H9 (cell line): Measurements from ENCODE around the gene ASTN2. TPM values are rescaled to one million over a fixed set of nuclear protein-coding genes. Genes with fewer than 3 reads are reported as not detected.

ENCODE experiments used
- DNase-seq: peaks from one replicate; pipeline ENCODE4 v3.0.0-alpha.2; 2017
- H2AFZ ChIP-seq: one replicate; pipeline ENCODE4 v1.6.1; 2013; ENCODE audit warnings: mild to moderate bottlenecking, low read length, control low read depth, moderate library complexity
- H2AK5ac ChIP-seq: 2 replicates; pipeline ENCODE4 v1.6.1; 2013; ENCODE audit warnings: low read length, control low read depth, mixed read lengths; ENCODE audit not compliant: insufficient read length
- H2BK120ac ChIP-seq: one replicate; pipeline ENCODE4 v1.6.1; 2013; ENCODE audit warnings: low read depth, mild to moderate bottlenecking, low read length, control low read depth, inconsistent platforms; ENCODE audit not compliant: poor library complexity, severe bottlenecking
- H2BK12ac ChIP-seq: 2 replicates; pipeline ENCODE4 v1.6.1; 2013; ENCODE audit warnings: low read length, control low read depth, mixed read lengths, low read depth; ENCODE audit not compliant: insufficient read length
- H2BK15ac ChIP-seq: 2 replicates; pipeline ENCODE4 v1.6.1; 2013; ENCODE audit warnings: low read depth, low read length, control low read depth
- H2BK20ac ChIP-seq: one replicate; pipeline ENCODE4 v1.6.1; 2013; ENCODE audit warnings: low read depth, mild to moderate bottlenecking, low read length, control low read depth, inconsistent platforms; ENCODE audit not compliant: poor library complexity, severe bottlenecking
- H2BK5ac ChIP-seq: 2 replicates; pipeline ENCODE4 v1.6.1; 2013; ENCODE audit warnings: low read length, control low read depth, mixed read lengths; ENCODE audit not compliant: insufficient read length
- H3K14ac ChIP-seq: 2 replicates; pipeline ENCODE4 v1.6.1; 2013; ENCODE audit warnings: low read length, control low read depth; ENCODE audit not compliant: insufficient read depth
- H3K18ac ChIP-seq: 2 replicates; pipeline ENCODE4 v1.6.1; 2013; ENCODE audit warnings: low read depth, mild to moderate bottlenecking, mixed read lengths, low read length, control low read depth; ENCODE audit not compliant: insufficient read length
- H3K23ac ChIP-seq: 2 replicates; pipeline ENCODE4 v1.6.1; 2013; ENCODE audit warnings: low read length, control low read depth, mixed read lengths, low read depth; ENCODE audit not compliant: insufficient read length
- H3K23me2 ChIP-seq: 2 replicates; pipeline ENCODE4 v1.6.1; 2013; ENCODE audit warnings: low read depth, mild to moderate bottlenecking, mixed read lengths, low read length, control low read depth; ENCODE audit not compliant: insufficient read length, poor library complexity, severe bottlenecking
- H3K27ac ChIP-seq: 2 replicates; pipeline ENCODE4 v1.5.1; 2013; ENCODE audit warnings: low read length, control low read depth, mixed read lengths, low read depth; ENCODE audit not compliant: insufficient read length
- H3K27me3 ChIP-seq: 2 replicates; pipeline ENCODE4 v1.6.1; 2013; ENCODE audit warnings: low read length, control low read depth, inconsistent platforms; ENCODE audit not compliant: insufficient read depth
- H3K4ac ChIP-seq: 2 replicates; pipeline ENCODE4 v1.6.1; 2013; ENCODE audit warnings: low read depth, mild to moderate bottlenecking, control low read depth, inconsistent platforms, low read length, moderate library complexity
- H3K4me1 ChIP-seq: 2 replicates; pipeline ENCODE4 v1.6.1; 2013; ENCODE audit warnings: low read length, control low read depth, inconsistent platforms; ENCODE audit not compliant: insufficient read depth
- H3K4me2 ChIP-seq: 2 replicates; pipeline ENCODE4 v1.6.1; 2013; ENCODE audit warnings: low read length, control low read depth, mixed read lengths; ENCODE audit not compliant: insufficient read length, insufficient read depth
- H3K56ac ChIP-seq: 2 replicates; pipeline ENCODE4 v1.6.1; 2013; ENCODE audit warnings: low read depth, mild to moderate bottlenecking, mixed read lengths, low read length, control low read depth; ENCODE audit not compliant: insufficient read length
- H3K79me1 ChIP-seq: 2 replicates; pipeline ENCODE4 v1.6.1; 2013; ENCODE audit warnings: low read depth, mild to moderate bottlenecking, moderate library complexity, low read length, control low read depth, inconsistent platforms; ENCODE audit not compliant: insufficient read depth, poor library complexity, severe bottlenecking
- H3K79me2 ChIP-seq: 2 replicates; pipeline ENCODE4 v1.6.1; 2013; ENCODE audit warnings: low read length, control low read depth, inconsistent platforms; ENCODE audit not compliant: insufficient read depth
- H3K9ac ChIP-seq: 2 replicates; pipeline ENCODE4 v1.6.1; 2013; ENCODE audit warnings: low read length, control low read depth, mixed read lengths; ENCODE audit not compliant: insufficient read length; ENCODE audit errors: extremely low read depth
- H3K9me3 ChIP-seq: one replicate; pipeline ENCODE4 v1.6.1; 2013; ENCODE audit warnings: low read depth, low read length, inconsistent platforms; ENCODE audit not compliant: control insufficient read depth
- H3T11ph ChIP-seq: one replicate; pipeline ENCODE4 v1.6.1; 2013; ENCODE audit warnings: mild to moderate bottlenecking, low read length, control low read depth, inconsistent platforms
- H4K20me1 ChIP-seq: one replicate; pipeline ENCODE4 v1.6.1; 2013; ENCODE audit not compliant: control insufficient read depth, insufficient read length, insufficient read depth
- H4K5ac ChIP-seq: 2 replicates; pipeline ENCODE4 v1.6.1; 2013; ENCODE audit warnings: low read depth, mild to moderate bottlenecking, mixed read lengths, low read length, control low read depth; ENCODE audit not compliant: insufficient read length
- H4K8ac ChIP-seq: replicated peaks from 2 replicates; pipeline ENCODE4 v1.6.1; 2013; ENCODE audit warnings: low read length, control low read depth, mixed read lengths, low read depth; ENCODE audit not compliant: insufficient read length
- H4K91ac ChIP-seq: 2 replicates; pipeline ENCODE4 v1.6.1; 2013; ENCODE audit warnings: low read depth, mild to moderate bottlenecking, moderate library complexity, mixed read lengths, low read length, control low read depth; ENCODE audit not compliant: insufficient read length
- H3K27ac Mint-ChIP-seq, 3 experiments: 2 replicates in 2 of 3; 3 replicates in 1 of 3; pipeline ENCODE4 v1.8.0; 2020 to 2021; ENCODE audit warnings: mixed read lengths in 3 of 3, mild to moderate bottlenecking in 1 of 3, moderate library complexity in 1 of 3
- H3K27me3 Mint-ChIP-seq: 2 replicates; pipeline ENCODE4 v1.8.0; 2021; ENCODE audit warnings: low read depth, mild to moderate bottlenecking, moderate library complexity, mixed read lengths
- H3K36me3 Mint-ChIP-seq, 3 experiments: 2 replicates in 2 of 3; 3 replicates in 1 of 3; pipeline ENCODE4 v1.8.0; 2020 to 2021; ENCODE audit warnings: low read depth in 3 of 3, mixed read lengths in 3 of 3; ENCODE audit not compliant: insufficient read depth in 1 of 3
- H3K4me1 Mint-ChIP-seq, 2 experiments: 2 replicates each; pipeline ENCODE4 v1.8.0; 2020; ENCODE audit warnings: mixed read lengths in 2 of 2
- H3K4me3 Mint-ChIP-seq, 2 experiments: 2 replicates in 1 of 2; 3 replicates in 1 of 2; pipeline ENCODE4 v1.8.0; 2020 to 2021; ENCODE audit warnings: mild to moderate bottlenecking in 2 of 2, mixed read lengths in 2 of 2, moderate library complexity in 1 of 2
- H3K9me3 Mint-ChIP-seq, 2 experiments: 2 replicates in 1 of 2; 3 replicates in 1 of 2; pipeline ENCODE4 v1.8.0; 2020; ENCODE audit warnings: mild to moderate bottlenecking in 2 of 2, mixed read lengths in 2 of 2, moderate library complexity in 1 of 2
- CTCF ChIP-seq: fragments of 200-600 bp; sonication (generic); conservative IDR thresholded peaks from 3 replicates; pipeline ENCODE4 v1.8.0; 2021; ENCODE audit warnings: antibody characterized with exemption, mild to moderate bottlenecking
- WGBS: extraction: QIAGEN DNeasy Blood & Tissue Kit; methylation state at CpG from one replicate; pipeline ENCODE4 v1.1.7; 2013; ENCODE audit warnings: missing lambda C conversion rate, low lambda C conversion rate, mixed read lengths; ENCODE audit not compliant: insufficient read length; ENCODE audit errors: extremely low coverage; 5-methylcytosine and 5-hydroxymethylcytosine counted together
- total RNA-seq: library from RNA; stranded (reverse); gene quantifications from 2 replicates; pipeline ENCODE4 v1.2.1, GENCODE V29; 2021

The ASTN2 gene
- total RNA-seq, 1 experiment from 2014 or later: 9.7 TPM

DNA sequence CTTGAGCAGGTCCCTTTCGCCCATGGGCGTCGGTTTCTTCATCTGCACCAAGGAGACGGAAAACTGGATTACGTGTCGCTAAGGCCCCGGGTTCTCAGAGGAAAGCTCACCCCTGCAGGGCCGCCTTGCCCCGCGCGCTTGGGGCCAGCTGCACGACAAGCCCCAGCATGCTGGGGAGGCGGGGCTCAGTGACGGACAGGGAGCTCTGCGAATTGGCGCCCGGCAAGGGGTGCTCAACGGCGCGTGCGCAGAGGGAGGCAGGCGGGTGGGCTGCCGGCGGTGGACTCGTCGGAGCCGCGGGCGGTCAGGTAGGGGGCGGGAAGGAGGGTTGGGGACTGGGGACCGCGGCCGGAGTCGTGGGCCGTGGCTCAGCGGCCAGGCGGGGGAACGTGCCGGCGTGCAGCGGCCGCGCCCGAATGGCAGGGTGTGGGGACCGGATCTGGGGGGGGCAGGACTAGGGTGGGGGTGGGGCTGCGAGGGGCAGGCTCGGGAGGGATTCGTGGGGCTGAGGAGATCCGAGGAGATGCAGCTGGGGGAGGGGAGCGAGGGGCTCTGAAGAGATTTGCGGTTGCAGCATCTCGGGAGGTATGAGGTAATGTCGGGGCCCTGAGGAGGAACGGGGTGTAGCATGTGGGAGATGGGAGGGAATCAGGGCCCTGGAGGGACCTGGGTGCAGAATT is 727.6 kb downstream of the ASTN2 start, which contains the start of gene TRIM32:
Gene TRIM32, plus strand, starts transcription at position 232 of the 680 bp plus-strand sequence. CDS start 10,438 bp downstream, outside the sequence.
- H3K79me1 ChIP-seq: no peaks in the 10 kb centered on the region
- H2AFZ ChIP-seq: no peak within 1 kb of the TSS
- no peak within 1 kb of the TSS for H2BK120ac ChIP-seq
- DNase-seq: peak; percentile 95
- no peak within 1 kb of the TSS for H3K23ac ChIP-seq
- Mint-ChIP-seq H3K4me3 (peak within 1 kb of the TSS; percentile 85), H3K27me3 (peaks cover 4% of the 10 kb centered on the region), H3K9me3 (peaks cover 11 to 15% of the 10 kb centered on the region in 2 experiments), H3K4me1 (peaks cover 31 to 33% of the 10 kb centered on the region in 2 experiments), H3K27ac (peak within 1 kb of the TSS; percentile 40 to 95 (median 95); a peak in 5 of 7 replicates), H3K36me3 (peaks cover 11 to 20% (median 19%) of the 10 kb centered on the region in 3 experiments)
- H3K4me2 ChIP-seq: peak within 1 kb of the TSS; percentile 90
- peaks cover 8% of the 10 kb centered on the region for H3K23me2 ChIP-seq
- H3K4me1 ChIP-seq: no peaks in the 10 kb centered on the region; the same call in 1 of the 2 replicates
- no peak within 1 kb of the TSS for H4K91ac ChIP-seq
- H3K27ac ChIP-seq: no peak within 1 kb of the TSS
- no peak within 1 kb of the TSS for H2BK20ac ChIP-seq
- H3K79me2 ChIP-seq: no peaks in the 10 kb centered on the region
- no peak for TF ChIP-seq CTCF
- H2BK12ac ChIP-seq: no peak within 1 kb of the TSS
- H3K9ac ChIP-seq: peak within 1 kb of the TSS; percentile 53
- no peaks in the 10 kb centered on the region; the same call in 1 of the 2 replicates for H3K27me3 ChIP-seq
- no peak within 1 kb of the TSS for H4K5ac ChIP-seq
- H2BK5ac ChIP-seq: no peak within 1 kb of the TSS
- H2AK5ac ChIP-seq: no peak within 1 kb of the TSS
- no peak within 1 kb of the TSS for H3T11ph ChIP-seq
- H3K14ac ChIP-seq: peak within 1 kb of the TSS; percentile 31; the same call in 1 of the 2 replicates
- no peak within 1 kb of the TSS for H3K56ac ChIP-seq
- H3K4ac ChIP-seq: no peak within 1 kb of the TSS
- peaks cover 7% of the 10 kb centered on the region for H3K9me3 ChIP-seq
- H4K8ac ChIP-seq: no peak within 1 kb of the TSS
- H3K18ac ChIP-seq: no peak within 1 kb of the TSS
- no peak within 1 kb of the TSS for H2BK15ac ChIP-seq
- WGBS: no CpG with 5 or more reads among the region's 54 CpGs
- H4K20me1 ChIP-seq: no peaks in the 10 kb centered on the region
